ENCODE data around the gene ROBO2. TPM values are rescaled to one million over a fixed set of nuclear protein-coding genes. Genes with fewer than 3 reads are reported as not detected.

ROBO2 gene
- total and polyA plus RNA-seq, 5 donors = 0.05 to 2.1 (median 0.39) TPM; not detected in 1

- DNase-seq = no peak
- intact Hi-C loops (cut with DNase I) = no loop called here
- H3K27ac ChIP-seq (ENCODE audit: low read length) = no peak overlapping the region
- H3K9me3 ChIP-seq (ENCODE audit: control insufficient read depth, low read length) = no peaks in the 10 kb centered on the region
- no peak for ATAC-seq
- H3K27me3 ChIP-seq (ENCODE audit: control insufficient read depth, insufficient read depth) = no peaks in the 10 kb centered on the region
- no peak overlapping the region for H3K4me3 ChIP-seq (ENCODE audit: low read length)
- WGBS = 52% methylated on average over 1 of the region's 1 CpG
- no peaks in the 10 kb centered on the region for H3K4me1 ChIP-seq (ENCODE audit: control insufficient read depth, insufficient read depth, low read length)
Observed at GRCh38 chr3:77456906-77457305, 417.0 kb downstream of the ROBO2 start.

- no peak overlapping the region for H3K27ac ChIP-seq (ENCODE audit: low read length)
- ATAC-seq (no peak), DNase-seq (no peak)
- WGBS = 88% methylated on average over 7 of the region's 7 CpGs
- no peaks in the 10 kb centered on the region for H3K4me1 ChIP-seq (ENCODE audit: control insufficient read depth, insufficient read depth, low read length)
- intact Hi-C loops (cut with DNase I) = no loop called here
- no peak overlapping the region for H3K4me3 ChIP-seq (ENCODE audit: low read length)
- H3K9me3 ChIP-seq (ENCODE audit: control insufficient read depth, low read length) = no peaks in the 10 kb centered on the region
- no peaks in the 10 kb centered on the region for H3K27me3 ChIP-seq (ENCODE audit: control insufficient read depth, insufficient read depth)
Observed at GRCh38 chr3:77459926-77460325, 420.0 kb downstream of the ROBO2 start.

- H3K4me1 ChIP-seq (ENCODE audit: control insufficient read depth, insufficient read depth, low read length) = no peaks in the 10 kb centered on the region
- H3K9me3 ChIP-seq (ENCODE audit: control insufficient read depth, low read length) = no peaks in the 10 kb centered on the region
- intact Hi-C loops (cut with DNase I) = no loop called here
- no peaks in the 10 kb centered on the region for H3K27me3 ChIP-seq (ENCODE audit: control insufficient read depth, insufficient read depth)
- H3K4me3 ChIP-seq (ENCODE audit: low read length) = no peak overlapping the region
- ATAC-seq (no peak), DNase-seq (no peak)
- H3K27ac ChIP-seq (ENCODE audit: low read length) = no peak overlapping the region
- WGBS = 65% methylated on average over 3 of the region's 3 CpGs
Observed at GRCh38 chr3:77460326-77460725, 420.4 kb downstream of the ROBO2 start.

- no peaks in the 10 kb centered on the region for H3K9me3 ChIP-seq (ENCODE audit: control insufficient read depth, low read length)
- DNase-seq (no peak), ATAC-seq (no peak)
- H3K27me3 ChIP-seq (ENCODE audit: control insufficient read depth, insufficient read depth) = no peaks in the 10 kb centered on the region
- no peak overlapping the region for H3K4me3 ChIP-seq (ENCODE audit: low read length)
- intact Hi-C loops (cut with DNase I) = no loop called here
- peaks cover 2% of the 10 kb centered on the region for H3K4me1 ChIP-seq (ENCODE audit: control insufficient read depth, insufficient read depth, low read length)
- no peak overlapping the region for H3K27ac ChIP-seq (ENCODE audit: low read length)
- WGBS = 0% methylated on average over 1 of the region's 1 CpG
Observed at GRCh38 chr3:77462951-77463350, 423.1 kb downstream of the ROBO2 start.

GRCh38 chr3:77464111-77464688 is 424.3 kb downstream of the ROBO2 start:
- Histone ChIP-seq H3K4me1 (ENCODE audit: control insufficient read depth, insufficient read depth, low read length) (peaks cover 4% of the 10 kb centered on the region), H3K9me3 (ENCODE audit: control insufficient read depth, low read length) (no peaks in the 10 kb centered on the region), H3K4me3 (ENCODE audit: low read length) (no peak overlapping the region), H3K27me3 (ENCODE audit: control insufficient read depth, insufficient read depth) (no peaks in the 10 kb centered on the region), H3K27ac (ENCODE audit: low read length) (no peak overlapping the region)
- DNase-seq (no peak), ATAC-seq (no peak)
- intact Hi-C loops (cut with DNase I) = no loop called here
- WGBS = 29% methylated on average over 3 of the region's 3 CpGs

- no peak for ATAC-seq
- no peaks in the 10 kb centered on the region for H3K27me3 ChIP-seq (ENCODE audit: control insufficient read depth, insufficient read depth)
- 76% methylated on average over 5 of the region's 5 CpGs for WGBS
Observed at GRCh38 chr3:77466562-77467115, 426.7 kb downstream of the ROBO2 start.

GRCh38 chr3:77467702-77468625 is 428.1 kb downstream of the ROBO2 start:
- no peak overlapping the region for H3K27ac ChIP-seq (ENCODE audit: low read length)
- peak; percentile 14 to 54 (median 51) for DNase-seq

More at GRCh38 chr3:77466562-77467115, 426.7 kb downstream of the ROBO2 start:
- H3K9me3 ChIP-seq (ENCODE audit: control insufficient read depth, low read length) = no peaks in the 10 kb centered on the region
- no peak overlapping the region for H3K4me3 ChIP-seq (ENCODE audit: low read length)
- DNase-seq = no peak
- no peak overlapping the region for H3K27ac ChIP-seq (ENCODE audit: low read length)
- intact Hi-C loops (cut with DNase I) = no loop called here
- H3K4me1 ChIP-seq (ENCODE audit: control insufficient read depth, insufficient read depth, low read length) = peaks cover 4% of the 10 kb centered on the region

GRCh38 chr3:77468626-77469020 is 428.7 kb downstream of the ROBO2 start:
- Histone ChIP-seq H3K4me3 (ENCODE audit: low read length) (no peak overlapping the region), H3K4me1 (ENCODE audit: control insufficient read depth, insufficient read depth, low read length) (peaks cover 4% of the 10 kb centered on the region), H3K27ac (ENCODE audit: low read length) (no peak overlapping the region), H3K27me3 (ENCODE audit: control insufficient read depth, insufficient read depth) (no peaks in the 10 kb centered on the region), H3K9me3 (ENCODE audit: control insufficient read depth, low read length) (no peaks in the 10 kb centered on the region)
- DNase-seq = no peak
- WGBS = 32% methylated on average over 3 of the region's 3 CpGs
- intact Hi-C loops (cut with DNase I) = no loop called here
- ATAC-seq = peak in 1 of 2 donors; percentile 22

More at GRCh38 chr3:77467702-77468625, 428.1 kb downstream of the ROBO2 start:
- Histone ChIP-seq H3K9me3 (ENCODE audit: control insufficient read depth, low read length) (no peaks in the 10 kb centered on the region), H3K4me1 (ENCODE audit: control insufficient read depth, insufficient read depth, low read length) (peaks cover 4% of the 10 kb centered on the region), H3K27me3 (ENCODE audit: control insufficient read depth, insufficient read depth) (no peaks in the 10 kb centered on the region), H3K4me3 (ENCODE audit: low read length) (no peak overlapping the region)
- WGBS = 31% methylated on average over 8 of the region's 8 CpGs
- ATAC-seq = peak; percentile 51 to 86
- intact Hi-C loops (cut with DNase I) = no loop called here

GRCh38 chr3:77475507-77475906 is 435.6 kb downstream of the ROBO2 start:
- WGBS = 40% methylated on average over 2 of the region's 2 CpGs
- DNase-seq (no peak), ATAC-seq (no peak)
- no peak overlapping the region for H3K4me3 ChIP-seq (ENCODE audit: low read length)
- no peaks in the 10 kb centered on the region for H3K4me1 ChIP-seq (ENCODE audit: control insufficient read depth, insufficient read depth, low read length)
- no peak overlapping the region for H3K27ac ChIP-seq (ENCODE audit: low read length)
- H3K27me3 ChIP-seq (ENCODE audit: control insufficient read depth, insufficient read depth) = no peaks in the 10 kb centered on the region
- intact Hi-C loops (cut with DNase I) = no loop called here
- no peaks in the 10 kb centered on the region for H3K9me3 ChIP-seq (ENCODE audit: control insufficient read depth, low read length)

GRCh38 chr3:77479021-77479420 is 439.1 kb downstream of the ROBO2 start:
- Histone ChIP-seq H3K4me3 (ENCODE audit: low read length) (no peak overlapping the region), H3K9me3 (ENCODE audit: control insufficient read depth, low read length) (no peaks in the 10 kb centered on the region), H3K4me1 (ENCODE audit: control insufficient read depth, insufficient read depth, low read length) (no peaks in the 10 kb centered on the region), H3K27me3 (ENCODE audit: control insufficient read depth, insufficient read depth) (no peaks in the 10 kb centered on the region), H3K27ac (ENCODE audit: low read length) (no peak overlapping the region)
- ATAC-seq (no peak), DNase-seq (no peak)
- intact Hi-C loops (cut with DNase I) = no loop called here

GRCh38 chr3:77489216-77489615 is 449.3 kb downstream of the ROBO2 start:
- no peak for DNase-seq
- Histone ChIP-seq H3K4me3 (ENCODE audit: low read length) (no peak overlapping the region), H3K27ac (ENCODE audit: low read length) (no peak overlapping the region), H3K4me1 (ENCODE audit: control insufficient read depth, insufficient read depth, low read length) (no peaks in the 10 kb centered on the region), H3K27me3 (ENCODE audit: control insufficient read depth, insufficient read depth) (no peaks in the 10 kb centered on the region), H3K9me3 (ENCODE audit: control insufficient read depth, low read length) (no peaks in the 10 kb centered on the region)
- ATAC-seq = no peak
- 64% methylated on average over 1 of the region's 1 CpG for WGBS
- intact Hi-C loops (cut with DNase I) = no loop called here

Data from right cardiac atrium (tissue), 5 donors.